ENCODE data around the gene TPM2. TPM values are rescaled to one million over a fixed set of nuclear protein-coding genes. Genes with fewer than 3 reads are reported as not detected.

Gene TPM2
- polyA plus RNA-seq, 1 experiment: 1,535 TPM

DNA sequence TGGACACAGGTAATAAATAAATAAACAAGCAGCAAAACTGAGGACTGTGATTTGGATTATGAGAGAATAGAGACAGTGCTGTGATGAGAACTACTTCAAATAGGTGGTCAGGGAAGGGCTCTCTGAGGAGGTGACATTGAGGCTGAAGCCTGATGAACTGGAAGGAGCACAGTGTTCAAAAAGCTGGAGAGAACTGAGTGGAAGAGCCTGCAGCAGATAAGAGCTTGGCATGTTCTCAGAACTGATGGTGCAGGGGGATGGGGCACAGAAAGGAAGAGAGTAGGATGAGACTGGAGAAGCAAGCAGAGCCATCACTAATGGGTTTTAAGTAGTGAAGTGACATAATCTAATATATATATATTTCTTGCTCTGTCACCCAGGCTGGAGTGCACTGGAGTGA lies 11.2 kb upstream of the TPM2 start:
- H3K27ac ChIP-seq (ENCODE audit: low read depth, low read length): no peak overlapping the region
- no peak for DNase-seq (ENCODE audit: low read depth, low spot score)
- TF ChIP-seq, protein P1, sequence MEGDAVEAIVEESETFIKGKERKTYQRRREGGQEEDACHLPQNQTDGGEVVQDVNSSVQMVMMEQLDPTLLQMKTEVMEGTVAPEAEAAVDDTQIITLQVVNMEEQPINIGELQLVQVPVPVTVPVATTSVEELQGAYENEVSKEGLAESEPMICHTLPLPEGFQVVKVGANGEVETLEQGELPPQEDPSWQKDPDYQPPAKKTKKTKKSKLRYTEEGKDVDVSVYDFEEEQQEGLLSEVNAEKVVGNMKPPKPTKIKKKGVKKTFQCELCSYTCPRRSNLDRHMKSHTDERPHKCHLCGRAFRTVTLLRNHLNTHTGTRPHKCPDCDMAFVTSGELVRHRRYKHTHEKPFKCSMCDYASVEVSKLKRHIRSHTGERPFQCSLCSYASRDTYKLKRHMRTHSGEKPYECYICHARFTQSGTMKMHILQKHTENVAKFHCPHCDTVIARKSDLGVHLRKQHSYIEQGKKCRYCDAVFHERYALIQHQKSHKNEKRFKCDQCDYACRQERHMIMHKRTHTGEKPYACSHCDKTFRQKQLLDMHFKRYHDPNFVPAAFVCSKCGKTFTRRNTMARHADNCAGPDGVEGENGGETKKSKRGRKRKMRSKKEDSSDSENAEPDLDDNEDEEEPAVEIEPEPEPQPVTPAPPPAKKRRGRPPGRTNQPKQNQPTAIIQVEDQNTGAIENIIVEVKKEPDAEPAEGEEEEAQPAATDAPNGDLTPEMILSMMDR (IDR thresholded peaks at IDR 0.05; ENCODE audit: low read depth, low read length): no peak
- H3K9me3 ChIP-seq (ENCODE audit: control insufficient read depth, insufficient read depth, low read length): no peaks in the 10 kb centered on the region
- H3K4me3 ChIP-seq (ENCODE audit: low read depth, low read length): no peak overlapping the region
- CTCF ChIA-PET: interaction anchor here (1.0 to 1.2 kb wide), 2 partner anchors 36 to 97 kb away, joined by 3 read pairs; partner anchors contain the start of gene ARHGEF39
- no peaks in the 10 kb centered on the region for H3K27me3 ChIP-seq (ENCODE audit: control insufficient read depth, insufficient read depth, low read length)
- POLR2A ChIA-PET: interaction anchor here (0.6 to 1.1 kb wide), 3 partner anchors 13 to 604 kb away, joined by 3 read pairs; partner anchors contain the start of genes CREB3 and TLN1

DNA sequence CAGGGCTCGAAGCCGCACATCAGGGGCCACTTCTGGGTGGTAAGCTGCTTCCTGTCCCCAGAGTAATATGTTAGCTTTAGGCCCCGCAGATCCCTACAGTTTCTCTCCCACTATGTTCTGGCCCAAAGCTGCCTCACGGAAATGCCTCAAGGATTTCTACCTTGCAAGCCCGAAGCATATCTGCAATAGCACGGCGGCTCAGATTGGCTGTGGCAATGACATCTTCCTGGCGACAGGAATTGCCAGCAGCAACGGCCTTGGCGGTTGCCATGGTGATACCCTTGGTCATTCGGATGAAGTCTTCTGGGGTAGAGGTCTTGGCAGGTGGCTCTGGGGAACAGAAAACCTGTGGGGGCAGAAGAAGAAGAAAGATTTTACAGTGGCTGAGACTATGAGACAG lies 10.3 kb upstream of the TPM2 start:
- H3K4me3 ChIP-seq (ENCODE audit: low read depth, low read length): no peak overlapping the region
- no peaks in the 10 kb centered on the region for H3K27me3 ChIP-seq (ENCODE audit: control insufficient read depth, insufficient read depth, low read length)
- no peak overlapping the region for H3K27ac ChIP-seq (ENCODE audit: low read depth, low read length)
- TF ChIP-seq, protein P1 (IDR thresholded peaks at IDR 0.05; ENCODE audit: low read depth, low read length): no peak
- H3K9me3 ChIP-seq (ENCODE audit: control insufficient read depth, insufficient read depth, low read length): no peaks in the 10 kb centered on the region
- ChIA-PET POLR2A (no interaction called here), CTCF (interaction anchor here (1.2 kb wide), 1 partner anchor 35 kb away, joined by 3 read pairs; the partner anchor contains the start of gene ARHGEF39)
- no peak for DNase-seq (ENCODE audit: low read depth, low spot score)

DNA sequence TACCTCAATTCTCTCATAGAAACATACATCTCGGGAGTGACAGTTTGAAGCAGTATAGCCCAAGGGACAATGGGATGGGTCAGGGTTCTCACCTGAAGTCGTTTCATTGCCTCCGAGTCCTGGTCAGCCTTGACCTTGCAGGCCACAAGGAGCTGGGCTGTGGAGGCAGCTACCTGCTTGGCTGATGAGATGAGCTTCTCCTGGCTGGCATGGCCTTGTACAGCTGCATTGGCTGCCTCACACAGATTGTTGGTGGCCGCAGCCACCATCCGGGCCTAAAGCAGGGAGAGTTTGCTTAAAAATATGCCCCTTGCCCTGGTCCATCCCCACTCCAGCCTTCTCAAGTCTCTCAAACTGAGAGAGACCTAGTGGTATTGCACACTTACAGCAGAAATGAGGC lies 8.5 kb upstream of the TPM2 start:
- no peak for DNase-seq (ENCODE audit: low read depth, low spot score)
- ChIA-PET POLR2A (interaction anchor here (1.6 kb wide), 1 partner anchor 34 kb away, joined by 5 read pairs; the partner anchor contains the start of genes CREB3 and TLN1), CTCF (interaction anchor here (1.2 to 4.4 kb wide), 5 partner anchors 10 to 37 kb away, joined by 4 to 48 read pairs (median 24); no protein-coding TSS in a partner anchor)
- H3K27ac ChIP-seq (ENCODE audit: low read depth, low read length): no peak overlapping the region
- H3K9me3 ChIP-seq (ENCODE audit: control insufficient read depth, insufficient read depth, low read length): no peaks in the 10 kb centered on the region
- TF ChIP-seq, protein P1 (IDR thresholded peaks at IDR 0.05; ENCODE audit: low read depth, low read length): no peak
- H3K27me3 ChIP-seq (ENCODE audit: control insufficient read depth, insufficient read depth, low read length): no peaks in the 10 kb centered on the region
- no peak overlapping the region for H3K4me3 ChIP-seq (ENCODE audit: low read depth, low read length)

DNA sequence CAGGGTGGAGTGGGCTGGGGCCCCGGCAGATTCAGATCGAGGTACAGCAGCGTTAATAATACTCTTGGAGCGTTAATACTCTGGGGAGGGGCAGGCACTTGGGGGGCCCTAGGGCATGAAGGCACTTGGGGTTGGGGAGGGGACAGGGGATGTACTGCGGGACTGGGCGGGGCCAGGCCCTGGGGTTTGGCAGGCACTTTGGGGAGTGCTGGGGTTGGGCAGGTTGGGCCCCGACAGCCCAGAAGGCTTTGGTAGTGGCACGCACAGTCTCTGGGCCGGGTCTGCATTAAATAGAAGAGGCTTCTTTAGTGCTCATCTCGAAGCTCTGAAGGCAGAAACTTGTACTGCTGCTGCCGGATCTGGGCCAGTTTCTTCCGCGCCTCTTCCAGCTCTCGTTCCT lies 7.8 kb upstream of the TPM2 start:
- no peaks in the 10 kb centered on the region for H3K27me3 ChIP-seq (ENCODE audit: control insufficient read depth, insufficient read depth, low read length)
- DNase-seq (ENCODE audit: low read depth, low spot score): no peak
- ChIA-PET POLR2A (interaction anchor here (1.3 to 3.8 kb wide), 6 partner anchors 31 to 50 kb away, joined by 3 to 34 read pairs (median 6); partner anchors contain the start of genes CCDC107, CREB3, RMRP and TLN1), CTCF (interaction anchor here (1.1 to 4.4 kb wide), 12 partner anchors 10 to 49 kb away, joined by 4 to 48 read pairs (median 16); partner anchors contain the start of genes ARHGEF39, CCDC107, RMRP and TLN1)
- no peak overlapping the region for H3K27ac ChIP-seq (ENCODE audit: low read depth, low read length)
- H3K4me3 ChIP-seq (ENCODE audit: low read depth, low read length): no peak overlapping the region
- no peaks in the 10 kb centered on the region for H3K9me3 ChIP-seq (ENCODE audit: control insufficient read depth, insufficient read depth, low read length)
- TF ChIP-seq, protein P1 (IDR thresholded peaks at IDR 0.05; ENCODE audit: low read depth, low read length): no peak

DNA sequence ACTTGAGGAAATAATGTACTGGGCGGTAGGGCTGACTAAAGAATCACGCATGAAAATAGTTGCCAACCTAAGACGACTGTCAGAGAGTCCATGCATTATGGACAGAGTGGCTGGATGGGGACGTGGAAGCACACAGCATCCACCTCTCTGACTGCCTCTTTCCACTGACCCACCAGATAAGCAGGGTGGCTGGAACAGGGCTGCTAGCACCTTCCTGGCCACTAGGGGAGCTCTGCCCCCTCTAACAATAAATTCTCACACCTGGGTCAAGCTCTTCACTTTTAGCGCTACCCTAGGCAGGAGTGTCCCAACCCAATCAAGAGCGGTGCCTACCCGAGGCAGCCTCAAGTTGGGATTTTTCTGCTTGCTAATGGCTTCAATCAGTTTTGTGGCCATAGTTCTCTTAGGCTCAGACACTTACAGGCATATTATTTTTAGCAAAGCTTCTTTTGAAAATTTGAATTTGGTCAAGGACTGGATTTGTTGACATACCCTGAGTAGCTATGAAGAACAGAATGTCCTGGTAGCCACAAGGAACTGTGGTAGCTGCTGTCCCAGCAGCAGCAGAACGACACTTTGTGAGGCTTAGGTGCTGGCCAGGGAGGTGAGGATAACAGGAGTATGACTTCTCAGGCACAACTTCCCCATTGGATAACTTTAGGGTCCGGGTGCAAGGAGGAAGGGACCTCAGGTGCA lies 6.9 kb upstream of the TPM2 start:
- POLR2A ChIA-PET: interaction anchor here (0.7 to 3.8 kb wide), 13 partner anchors 9 to 49 kb away, joined by 3 to 34 read pairs (median 6); partner anchors contain the start of genes ARHGEF39, CCDC107, CREB3 and RMRP
- CTCF ChIA-PET: interaction anchor here (0.6 to 4.4 kb wide), 22 partner anchors 11 to 143 kb away, joined by 3 to 48 read pairs (median 8); partner anchors contain the start of genes ARHGEF39, CA9, CCDC107 and RMRP
- Histone ChIP-seq H3K27me3 (ENCODE audit: control insufficient read depth, insufficient read depth, low read length) (no peaks in the 10 kb centered on the region), H3K27ac (ENCODE audit: low read depth, low read length) (no peak overlapping the region), H3K4me3 (ENCODE audit: low read depth, low read length) (no peak overlapping the region), H3K9me3 (ENCODE audit: control insufficient read depth, insufficient read depth, low read length) (no peaks in the 10 kb centered on the region)
- DNase-seq (ENCODE audit: low read depth, low spot score): no peak
- TF ChIP-seq, protein P1 (IDR thresholded peaks at IDR 0.05; ENCODE audit: low read depth, low read length): peak; percentile 86
